Kidney (tissue), 14 donors: ENCODE results near the gene KDM4C. TPM values are rescaled to one million over a fixed set of nuclear protein-coding genes. Genes with fewer than 3 reads are reported as not detected.

Source experiments
- DNase-seq, 5 donors: peaks; one replicate each; pipeline ENCODE4 v3.0.0-alpha.2; 2013 to 2020
- FAIRE-seq: peaks from 2 replicates; lab custom pipeline; 2012; peaks lifted over from hg19 to GRCh38; lab: Jason Lieb, UNC
- H3K27ac ChIP-seq, 2 donors: one replicate each; pipeline ENCODE4 v1.7.0; 2013; ENCODE audit warnings: low read depth in 2 of 2, low read length in 2 of 2, inconsistent platforms in 1 of 2
- H3K27me3 ChIP-seq: one replicate; pipeline ENCODE4 v1.7.1; 2013; ENCODE audit warnings: low read length, inconsistent platforms; ENCODE audit not compliant: control insufficient read depth, insufficient read depth
- H3K36me3 ChIP-seq, 3 donors: one replicate each; pipeline versions ENCODE4 v1.7.0 to v1.7.1; 2013; ENCODE audit warnings: low read length in 3 of 3, control low read depth in 1 of 3, inconsistent platforms in 1 of 3; ENCODE audit not compliant: insufficient read depth in 3 of 3, control insufficient read depth in 2 of 3
- H3K4me1 ChIP-seq, 3 donors: one replicate each; pipeline versions ENCODE4 v1.7.0 to v1.7.1; 2013; ENCODE audit warnings: low read length in 3 of 3, inconsistent platforms in 1 of 3, low read depth in 1 of 3; ENCODE audit not compliant: control insufficient read depth in 2 of 3, insufficient read depth in 2 of 3
- H3K4me3 ChIP-seq, 3 donors: one replicate each; pipeline versions ENCODE4 v1.7.0 to v1.8.1; 2013; ENCODE audit warnings: low read length in 3 of 3, control low read depth in 1 of 3, inconsistent platforms in 1 of 3
- H3K9ac ChIP-seq, 3 donors: one replicate each; pipeline versions ENCODE4 v1.7.0 to v1.7.1; 2013; ENCODE audit warnings: low read length in 3 of 3, control low read depth in 1 of 3, inconsistent platforms in 1 of 3
- H3K9me3 ChIP-seq, 3 donors: one replicate each; pipeline versions ENCODE4 v1.7.0 to v1.7.1; 2013; ENCODE audit warnings: low read length in 3 of 3, control low read depth in 1 of 3, inconsistent platforms in 1 of 3; ENCODE audit not compliant: control insufficient read depth in 2 of 3, insufficient read depth in 1 of 3
- intact Hi-C: fragments of 100-400 bp; cut with DNase I; formaldehyde crosslinking; loops from one replicate; pipeline ENCODE4 v1.11.1; 2022
- polyA plus RNA-seq: library from polyadenylated mRNA; stranded (reverse); fragments of 350-450 nt; fragmentation: Illumina TruSeq; extraction: RNeasy Lipid Tissue Mini Kit (QIAGEN cat#74804); gene quantifications from one replicate; pipeline ENCODE4 v1.2.3, GENCODE V29; 2014; ENCODE audit warnings: low read depth, low replicate concordance; ENCODE audit not compliant: insufficient read depth
- total RNA-seq: library from RNA; stranded (reverse); fragmentation: NEBNext Ultra II Directional; extraction: Animal tissue kit (Norgen Biotek cat#: 25700); gene quantifications from one replicate; pipeline ENCODE4 v1.2.1, GENCODE V29; 2021
- TF ChIP-seq, protein P1 (sequence below): IDR thresholded peaks from 3 replicates; pipeline ENCODE4 v1.5.1; 2012; ENCODE audit warnings: mild to moderate bottlenecking, moderate library complexity, borderline replicate concordance; ENCODE audit not compliant: insufficient read depth; ENCODE audit errors: extremely low read depth
- donor health status: control.
- donor health status: control.
- donor health status: control.
- donor health status: control.
- donor health status: control.
- donor health status: DM: yes; HTN: yes; CAD: no.
- donor health status: Normal renal cell carcinoma (clear cell type).

Gene KDM4C
- total and polyA plus RNA-seq, 2 donors from 2014 or later, result 7.1 to 47.1 TPM

DNA sequence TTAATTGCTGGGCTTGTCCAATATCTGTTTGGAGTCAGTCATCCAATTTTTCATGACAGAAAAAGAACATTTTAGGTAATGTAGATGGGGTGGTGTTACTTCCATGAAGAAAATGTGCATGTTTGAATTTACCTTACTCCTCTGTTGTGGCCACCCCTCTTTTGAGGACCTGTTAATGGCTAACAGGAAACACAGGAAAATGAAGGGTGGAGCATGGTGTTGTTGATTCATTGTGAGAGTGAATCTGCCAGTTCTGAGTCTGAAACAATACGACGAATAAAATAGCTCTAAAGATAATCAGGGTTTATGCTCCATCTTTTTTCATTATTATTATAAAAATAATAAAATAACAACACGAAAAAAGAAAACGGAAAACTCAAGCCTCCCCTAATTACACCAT lies 335.3 kb downstream of the KDM4C start:
- DNase-seq (no peak), FAIRE-seq (no peak)
- H3K36me3 ChIP-seq, result no peaks in the 10 kb centered on the region
- H3K9me3 ChIP-seq, result no peaks in the 10 kb centered on the region
- H3K9ac ChIP-seq, result no peak overlapping the region
- TF ChIP-seq, protein P1, sequence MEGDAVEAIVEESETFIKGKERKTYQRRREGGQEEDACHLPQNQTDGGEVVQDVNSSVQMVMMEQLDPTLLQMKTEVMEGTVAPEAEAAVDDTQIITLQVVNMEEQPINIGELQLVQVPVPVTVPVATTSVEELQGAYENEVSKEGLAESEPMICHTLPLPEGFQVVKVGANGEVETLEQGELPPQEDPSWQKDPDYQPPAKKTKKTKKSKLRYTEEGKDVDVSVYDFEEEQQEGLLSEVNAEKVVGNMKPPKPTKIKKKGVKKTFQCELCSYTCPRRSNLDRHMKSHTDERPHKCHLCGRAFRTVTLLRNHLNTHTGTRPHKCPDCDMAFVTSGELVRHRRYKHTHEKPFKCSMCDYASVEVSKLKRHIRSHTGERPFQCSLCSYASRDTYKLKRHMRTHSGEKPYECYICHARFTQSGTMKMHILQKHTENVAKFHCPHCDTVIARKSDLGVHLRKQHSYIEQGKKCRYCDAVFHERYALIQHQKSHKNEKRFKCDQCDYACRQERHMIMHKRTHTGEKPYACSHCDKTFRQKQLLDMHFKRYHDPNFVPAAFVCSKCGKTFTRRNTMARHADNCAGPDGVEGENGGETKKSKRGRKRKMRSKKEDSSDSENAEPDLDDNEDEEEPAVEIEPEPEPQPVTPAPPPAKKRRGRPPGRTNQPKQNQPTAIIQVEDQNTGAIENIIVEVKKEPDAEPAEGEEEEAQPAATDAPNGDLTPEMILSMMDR, result no peak
- H3K27me3 ChIP-seq, result no peaks in the 10 kb centered on the region
- H3K4me1 ChIP-seq, result peaks cover 0 to 8% (median 3%) of the 10 kb centered on the region in 3 donors
- H3K27ac ChIP-seq, result no peak overlapping the region
- intact Hi-C loops, result no loop called here
- no peak overlapping the region for H3K4me3 ChIP-seq

DNA sequence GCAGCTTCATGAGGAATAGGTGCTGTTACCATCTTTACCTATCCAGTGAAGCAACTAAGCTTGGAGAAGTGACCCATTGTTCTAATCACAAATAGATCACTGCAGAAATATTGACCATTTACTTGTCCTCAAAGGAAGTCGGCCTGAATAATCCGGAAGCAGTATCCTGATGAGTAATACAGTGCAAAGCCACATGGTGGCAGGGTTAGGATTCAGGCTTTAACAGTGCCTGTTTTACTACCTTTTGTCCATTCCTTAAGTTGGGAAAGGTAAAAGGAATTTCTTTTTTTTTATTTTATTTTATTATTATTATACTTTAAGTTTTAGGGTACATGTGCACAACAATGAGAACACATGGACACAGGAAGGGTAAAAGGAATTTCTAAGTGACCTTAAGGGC lies 336.3 kb downstream of the KDM4C start:
- Histone ChIP-seq H3K9ac (no peak overlapping the region), H3K27ac (no peak overlapping the region), H3K27me3 (no peaks in the 10 kb centered on the region), H3K4me3 (no peak overlapping the region), H3K9me3 (no peaks in the 10 kb centered on the region), H3K4me1 (peaks cover 0 to 8% (median 3%) of the 10 kb centered on the region in 3 donors), H3K36me3 (no peaks in the 10 kb centered on the region)
- intact Hi-C loops, result no loop called here
- FAIRE-seq, result no peak
- TF ChIP-seq, protein P1, result peak; percentile 17
- peak in 2 of 5 donors; percentile 18 to 46 for DNase-seq

DNA sequence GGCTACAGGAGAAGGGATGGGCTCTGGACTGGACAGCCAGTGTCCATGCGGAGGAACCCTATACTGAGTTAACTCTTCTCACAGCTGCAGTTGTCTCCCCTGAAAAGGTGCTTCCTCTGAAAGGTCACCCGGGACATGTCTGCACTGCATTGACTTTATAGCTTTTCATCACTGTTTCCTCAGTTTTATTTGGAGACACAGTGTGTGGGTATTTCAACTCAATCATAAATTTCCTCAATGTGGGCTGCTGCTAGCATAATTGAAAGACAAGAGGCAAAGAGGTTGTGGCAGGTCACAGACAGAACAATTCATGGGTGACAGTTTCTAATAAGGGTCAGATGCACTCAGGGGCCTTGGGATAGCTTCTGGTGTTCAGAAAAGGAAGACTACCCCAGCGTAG lies 336.8 kb downstream of the KDM4C start:
- Histone ChIP-seq H3K4me1 (peaks cover 0 to 4% (median 3%) of the 10 kb centered on the region in 3 donors), H3K36me3 (no peaks in the 10 kb centered on the region), H3K4me3 (no peak overlapping the region), H3K9me3 (no peaks in the 10 kb centered on the region), H3K9ac (no peak overlapping the region), H3K27ac (no peak overlapping the region), H3K27me3 (no peaks in the 10 kb centered on the region)
- DNase-seq (peak in 1 of 5 donors; percentile 19), FAIRE-seq (no peak)
- TF ChIP-seq, protein P1, result no peak
- intact Hi-C loops, result no loop called here

DNA sequence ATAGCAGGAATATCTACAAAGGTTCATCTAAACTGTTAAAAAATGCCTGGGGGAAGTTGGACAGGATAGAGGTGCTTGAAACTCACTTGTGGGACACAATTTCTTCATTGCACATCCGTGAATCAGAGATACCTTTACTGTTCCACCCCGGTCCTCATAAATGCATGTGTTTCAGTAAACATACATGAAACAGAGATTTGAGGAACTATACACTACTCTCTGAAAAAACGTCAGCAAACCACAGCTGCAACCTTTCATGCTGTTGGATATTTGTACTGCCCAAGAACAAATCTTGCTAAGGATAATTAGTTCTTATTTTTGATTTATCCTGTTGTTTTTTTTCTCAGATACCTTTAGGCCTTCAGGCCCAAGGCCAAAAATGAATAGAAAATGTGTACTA lies 337.3 kb downstream of the KDM4C start:
- no peaks in the 10 kb centered on the region for H3K27me3 ChIP-seq
- DNase-seq (peak in 1 of 5 donors; percentile 32), FAIRE-seq (no peak)
- no peak overlapping the region for H3K9ac ChIP-seq
- no peaks in the 10 kb centered on the region for H3K9me3 ChIP-seq
- no peak overlapping the region for H3K4me3 ChIP-seq
- intact Hi-C loops, result no loop called here
- no peaks in the 10 kb centered on the region for H3K4me1 ChIP-seq
- TF ChIP-seq, protein P1, result no peak
- no peaks in the 10 kb centered on the region for H3K36me3 ChIP-seq
- no peak overlapping the region for H3K27ac ChIP-seq
